HFFc6 (cell line): Measurements from ENCODE around the gene DDN. TPM values are rescaled to one million over a fixed set of nuclear protein-coding genes. Genes with fewer than 3 reads are reported as not detected.

ENCODE experiments used
- DNase-seq: peaks from one replicate; pipeline ENCODE4 v3.0.0-alpha.2; 2018
- H3K27ac Mint-ChIP-seq: 2 replicates; pipeline ENCODE4 v1.8.0; 2020; ENCODE audit warnings: mild to moderate bottlenecking, mixed read lengths
- H3K27me3 Mint-ChIP-seq: 2 replicates; pipeline ENCODE4 v1.8.0; 2021; ENCODE audit warnings: mild to moderate bottlenecking, moderate library complexity, mixed read lengths; ENCODE audit not compliant: insufficient read depth
- H3K36me3 Mint-ChIP-seq: 2 replicates; pipeline ENCODE4 v1.8.0; 2021; ENCODE audit warnings: low read depth, mixed read lengths
- H3K4me1 Mint-ChIP-seq: 2 replicates; pipeline ENCODE4 v1.8.0; 2020; ENCODE audit warnings: low read depth, mixed read lengths
- H3K4me3 Mint-ChIP-seq: 2 replicates; pipeline ENCODE4 v1.8.0; 2020; ENCODE audit warnings: mild to moderate bottlenecking, moderate library complexity, mixed read lengths
- H3K9me3 Mint-ChIP-seq: 2 replicates; pipeline ENCODE4 v1.8.0; 2020; ENCODE audit warnings: mild to moderate bottlenecking, mixed read lengths
- CTCF ChIP-seq: fragments of 200-600 bp; sonication (generic); IDR thresholded peaks from 2 replicates; pipeline ENCODE4 v1.5.0; 2021; ENCODE audit warnings: antibody characterized with exemption, mild to moderate bottlenecking
- total RNA-seq, 6 experiments: library from RNA; stranded (reverse); fragmentation: NEBNext Ultra II Directional; extraction: Animal tissue kit (Norgen Biotek cat#: 25700); gene quantifications; 2 replicates in 1 of 6; 3 replicates in 5 of 6; pipeline ENCODE4 v1.2.3, GENCODE V29; 2021

Gene DDN
- total RNA-seq, 6 experiments from 2014 or later = 0.17 to 0.40 (median 0.23) TPM

- Mint-ChIP-seq H3K27me3 (peaks cover 23% of the 10 kb centered on the region), H3K36me3 (no peaks in the 10 kb centered on the region), H3K4me1 (peaks cover 44% of the 10 kb centered on the region), H3K27ac (no peak overlapping the region), H3K9me3 (no peaks in the 10 kb centered on the region), H3K4me3 (no peak overlapping the region)
- DNase-seq = no peak
- TF ChIP-seq CTCF = no peak
Observed at GRCh38 chr12:48969160-48969771, 29.9 kb downstream of the DDN start.

- Mint-ChIP-seq H3K4me1 (peaks cover 37% of the 10 kb centered on the region), H3K27ac (no peak overlapping the region), H3K36me3 (no peaks in the 10 kb centered on the region), H3K27me3 (peaks cover 22% of the 10 kb centered on the region), H3K4me3 (no peak overlapping the region), H3K9me3 (no peaks in the 10 kb centered on the region)
- no peak for TF ChIP-seq CTCF
- DNase-seq = no peak
Observed at GRCh38 chr12:48968467-48968866, 30.7 kb downstream of the DDN start.

GRCh38 chr12:48967991-48968390 is 31.2 kb downstream of the DDN start:
- H3K4me1 Mint-ChIP-seq = peaks cover 33% of the 10 kb centered on the region
- no peak for DNase-seq
- H3K27ac Mint-ChIP-seq = no peak overlapping the region
- no peak overlapping the region for H3K4me3 Mint-ChIP-seq
- TF ChIP-seq CTCF = no peak
- H3K36me3 Mint-ChIP-seq = no peaks in the 10 kb centered on the region
- peaks cover 22% of the 10 kb centered on the region for H3K27me3 Mint-ChIP-seq
- no peaks in the 10 kb centered on the region for H3K9me3 Mint-ChIP-seq

GRCh38 chr12:48966177-48966895 is 32.8 kb downstream of the DDN start:
- no peak for DNase-seq
- Mint-ChIP-seq H3K27me3 (peaks cover 21% of the 10 kb centered on the region), H3K4me1 (peaks cover 28% of the 10 kb centered on the region), H3K4me3 (no peak overlapping the region), H3K27ac (no peak overlapping the region), H3K9me3 (no peaks in the 10 kb centered on the region), H3K36me3 (no peaks in the 10 kb centered on the region)
- no peak for TF ChIP-seq CTCF

GRCh38 chr12:48965298-48965838 is 33.8 kb downstream of the DDN start:
- H3K36me3 Mint-ChIP-seq = no peaks in the 10 kb centered on the region
- peak; percentile 68 for TF ChIP-seq CTCF
- no peaks in the 10 kb centered on the region for H3K9me3 Mint-ChIP-seq
- no peak overlapping the region for H3K4me3 Mint-ChIP-seq
- H3K27ac Mint-ChIP-seq = no peak overlapping the region
- DNase-seq = peak; percentile 46
- H3K27me3 Mint-ChIP-seq = peaks cover 12% of the 10 kb centered on the region
- H3K4me1 Mint-ChIP-seq = peaks cover 27% of the 10 kb centered on the region
